ENCODE results near the gene SKAP2.
"Not testable (repeated sequence)": the region's sequence is repeated elsewhere in the genome, so short reads cannot be mapped to it uniquely, and the experiment has no call there.

The SKAP2 gene

GRCh38 chr7:26856176-26856985, 8.0 kb downstream of the SKAP2 start:
- DNase-seq: no peak

GRCh38 chr7:26854876-26855855, 9.2 kb downstream of the SKAP2 start:
- DNase-seq: no peak

GRCh38 chr7:26853788-26854393, 10.5 kb downstream of the SKAP2 start:
- peak; percentile 33 for DNase-seq

GRCh38 chr7:26850193-26850651, 14.2 kb downstream of the SKAP2 start:
- DNase-seq: no peak

- DNase-seq: no peak
These were observed 20.7 kb downstream of the SKAP2 start for GRCh38 chr7:26843705-26844104.

GRCh38 chr7:26842897-26843296, 21.5 kb downstream of the SKAP2 start:
- no peak for DNase-seq

GRCh38 chr7:26841003-26841739, 23.2 kb downstream of the SKAP2 start:
- no peak for DNase-seq

GRCh38 chr7:26836793-26837192, 27.6 kb downstream of the SKAP2 start:
- not testable (repeated sequence) for DNase-seq

- DNase-seq: no peak
These were observed 49.0 kb downstream of the SKAP2 start for GRCh38 chr7:26815426-26815825.

GRCh38 chr7:26813432-26813831, 51.0 kb downstream of the SKAP2 start:
- DNase-seq: no peak

GRCh38 chr7:26794541-26794940, 69.8 kb downstream of the SKAP2 start:
- DNase-seq: no peak

GRCh38 chr7:26792576-26792975, 71.8 kb downstream of the SKAP2 start:
- no peak for DNase-seq

GRCh38 chr7:26792006-26792405, 72.4 kb downstream of the SKAP2 start:
- no peak for DNase-seq

GRCh38 chr7:26789481-26790184, 74.8 kb downstream of the SKAP2 start:
- no peak for DNase-seq

GRCh38 chr7:26787701-26788100, 76.7 kb downstream of the SKAP2 start:
- DNase-seq: no peak

- no peak for DNase-seq
These were observed 80.3 kb downstream of the SKAP2 start for GRCh38 chr7:26784118-26784517.

GRCh38 chr7:26782501-26782900, 81.9 kb downstream of the SKAP2 start:
- DNase-seq: no peak

- DNase-seq: no peak
These were observed 84.3 kb downstream of the SKAP2 start for GRCh38 chr7:26779978-26780595.

GRCh38 chr7:26777385-26777784, 87.0 kb downstream of the SKAP2 start:
- no peak for DNase-seq

GRCh38 chr7:26760501-26760900, 103.9 kb downstream of the SKAP2 start:
- DNase-seq: no peak

GRCh38 chr7:26759108-26759507, 105.3 kb downstream of the SKAP2 start:
- DNase-seq: no peak

Measured in CD4-positive, alpha-beta T cell treated with Interleukin-4 for 4 hours (primary cell).